Measurements from ENCODE around the gene OPN4.

OPN4 gene

DNA sequence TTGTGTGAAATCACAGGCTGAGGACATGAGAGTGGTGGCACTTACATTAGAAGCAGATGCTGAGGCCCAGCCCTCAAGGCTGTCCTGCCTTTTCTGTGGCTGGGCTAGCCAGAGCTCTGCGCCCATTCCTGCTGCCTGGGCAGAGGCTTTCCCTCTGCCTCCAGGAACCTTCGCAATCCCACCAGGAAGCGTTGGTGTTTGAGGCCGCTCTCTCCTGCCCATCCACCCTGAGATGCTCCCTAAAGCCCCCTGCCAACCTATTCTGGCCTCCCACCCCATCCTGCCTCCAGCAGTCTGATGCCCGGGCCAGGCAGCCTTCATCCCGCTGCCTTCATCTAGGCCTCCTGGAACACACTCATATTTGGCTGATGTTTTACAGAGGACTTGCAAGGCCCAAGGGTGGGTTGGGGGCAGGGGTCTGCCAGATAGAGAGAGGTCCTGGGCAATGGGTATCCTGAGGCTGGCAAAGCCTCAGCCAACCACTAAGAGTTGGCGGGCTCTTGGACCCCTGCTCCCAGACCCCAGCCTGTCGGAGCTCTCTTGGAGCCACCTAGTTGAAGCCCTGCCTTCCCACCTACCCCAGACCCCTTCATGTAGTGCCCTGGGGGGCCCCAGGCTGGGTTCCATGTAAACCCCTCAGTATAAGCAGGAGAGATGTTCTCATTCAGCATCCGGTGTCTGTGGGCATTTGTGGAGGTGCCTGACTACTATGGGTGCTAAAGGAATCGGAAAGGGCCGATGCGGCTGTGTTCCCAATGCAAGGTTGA is 46.7 kb downstream of the OPN4 start:
- DNase-seq = no peak

DNA sequence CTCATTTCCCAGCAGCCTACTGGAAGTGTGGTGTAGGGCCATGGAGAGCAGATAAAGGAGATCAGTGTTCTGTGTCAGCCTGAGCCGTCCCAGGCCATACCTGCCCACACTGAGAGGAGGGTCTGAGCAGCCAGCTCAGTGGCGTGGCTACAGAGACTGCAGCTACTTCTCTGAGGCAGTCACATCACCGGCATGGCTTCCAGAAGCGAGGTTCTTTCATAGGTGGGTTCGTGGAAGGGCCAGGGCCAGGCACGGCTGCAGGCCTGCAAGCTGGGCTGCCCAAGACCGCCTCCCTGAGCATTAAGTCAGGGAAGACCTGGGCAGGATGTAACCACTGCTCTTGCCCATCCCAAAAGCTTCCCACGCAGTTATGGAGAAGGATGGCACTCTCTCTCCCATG is 48.8 kb downstream of the OPN4 start:
- DNase-seq = no peak

DNA sequence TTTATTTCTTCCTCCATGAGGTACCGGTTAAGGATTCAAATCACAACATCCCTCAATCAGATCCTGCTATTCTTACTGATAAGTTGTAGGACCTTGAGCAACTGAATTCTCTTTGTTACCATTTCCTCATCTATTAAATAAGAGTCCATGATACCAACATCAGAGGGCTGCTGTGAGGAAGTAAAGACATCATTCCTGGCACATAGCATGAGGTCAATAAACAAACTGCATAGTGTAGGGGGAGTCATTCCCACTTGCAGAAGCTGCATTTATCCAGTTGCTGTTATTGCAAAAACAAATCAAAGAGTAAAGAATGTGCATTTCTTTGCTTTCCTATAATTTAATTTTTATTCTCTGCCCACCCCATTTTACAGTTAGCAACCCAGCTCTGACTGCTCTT is 50.8 kb downstream of the OPN4 start:
- DNase-seq = no peak

DNA sequence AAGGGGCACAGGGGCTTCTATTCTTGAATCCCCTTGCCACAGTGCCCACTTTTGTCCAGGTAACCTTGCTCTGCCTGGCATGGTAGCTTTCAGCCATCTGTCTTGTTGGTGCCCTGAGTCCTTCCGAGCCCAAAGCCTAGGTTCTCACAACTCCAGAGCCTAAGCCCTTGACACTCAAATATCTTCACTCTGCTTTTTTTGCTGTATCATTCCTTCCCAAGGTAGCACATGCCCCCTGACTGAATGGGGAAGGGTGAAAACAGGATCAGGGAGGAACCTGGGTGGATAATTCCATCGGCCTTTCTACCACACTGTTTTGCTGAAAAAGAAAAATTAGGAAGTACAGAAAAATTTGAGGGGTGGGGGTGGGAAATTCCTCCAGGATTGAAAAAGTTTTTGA is 51.6 kb downstream of the OPN4 start:
- no peak for DNase-seq

DNA sequence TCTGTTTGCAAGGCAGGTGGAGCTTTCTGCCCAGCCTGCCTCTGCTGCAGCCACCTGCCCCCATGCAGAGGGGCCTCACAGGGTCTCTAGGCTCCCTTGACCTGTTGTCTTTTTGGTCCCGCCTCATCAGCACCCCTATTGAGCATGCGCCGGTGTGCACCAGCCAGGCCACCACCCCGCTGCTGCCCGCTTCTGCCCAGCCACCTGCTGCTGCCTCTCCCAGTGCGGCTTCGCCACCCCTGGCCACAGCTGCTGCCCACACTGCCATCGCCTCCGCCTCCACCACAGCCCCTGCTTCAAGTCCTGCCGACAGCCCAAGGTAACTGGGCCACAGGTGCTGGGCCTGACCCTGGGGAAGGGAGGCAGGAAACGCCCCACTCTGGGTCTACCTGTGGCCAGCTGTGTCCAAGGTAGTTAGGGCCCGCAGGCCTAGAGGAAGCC is 52.1 kb downstream of the OPN4 start:
- no peak for DNase-seq

DNA sequence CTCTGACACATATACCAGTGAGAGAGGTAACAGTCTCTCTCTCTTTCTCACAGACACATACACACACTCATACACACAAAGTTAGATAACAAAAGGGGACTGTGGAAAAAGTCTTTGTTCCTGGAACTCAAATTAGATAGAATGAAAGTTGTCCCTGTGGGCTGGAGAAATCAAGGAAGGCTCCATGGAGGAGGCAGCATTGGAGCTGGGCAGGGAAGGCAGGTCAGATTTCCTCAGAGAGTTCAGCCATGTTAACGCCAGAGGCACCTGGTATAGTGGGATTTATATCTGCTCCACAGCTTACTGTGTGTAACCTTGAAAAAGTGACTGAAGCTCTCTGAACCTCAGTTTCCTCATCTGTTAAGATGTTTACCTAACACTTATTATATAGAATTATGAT is 52.6 kb downstream of the OPN4 start:
- DNase-seq = no peak

DNA sequence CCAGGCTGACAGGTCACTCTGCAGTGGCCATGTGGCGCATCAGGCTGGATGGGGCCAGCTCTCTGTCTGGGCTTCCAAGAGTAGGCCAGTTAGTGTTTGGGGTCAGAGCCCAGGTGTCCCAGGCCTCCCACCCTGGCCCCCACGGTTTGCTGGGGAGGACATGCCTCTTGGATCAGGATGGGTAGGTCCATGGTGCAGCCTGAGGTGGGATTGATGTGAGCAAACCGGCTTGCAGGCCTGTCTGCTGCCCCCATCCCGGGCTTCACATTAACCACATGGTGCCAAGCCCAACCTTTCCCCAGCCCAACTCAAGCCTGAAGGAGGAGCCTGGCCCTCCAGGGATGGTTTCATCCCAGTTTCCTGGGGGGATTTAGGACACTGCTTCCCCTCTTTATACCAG is 53.2 kb downstream of the OPN4 start:
- DNase-seq = no peak

DNA sequence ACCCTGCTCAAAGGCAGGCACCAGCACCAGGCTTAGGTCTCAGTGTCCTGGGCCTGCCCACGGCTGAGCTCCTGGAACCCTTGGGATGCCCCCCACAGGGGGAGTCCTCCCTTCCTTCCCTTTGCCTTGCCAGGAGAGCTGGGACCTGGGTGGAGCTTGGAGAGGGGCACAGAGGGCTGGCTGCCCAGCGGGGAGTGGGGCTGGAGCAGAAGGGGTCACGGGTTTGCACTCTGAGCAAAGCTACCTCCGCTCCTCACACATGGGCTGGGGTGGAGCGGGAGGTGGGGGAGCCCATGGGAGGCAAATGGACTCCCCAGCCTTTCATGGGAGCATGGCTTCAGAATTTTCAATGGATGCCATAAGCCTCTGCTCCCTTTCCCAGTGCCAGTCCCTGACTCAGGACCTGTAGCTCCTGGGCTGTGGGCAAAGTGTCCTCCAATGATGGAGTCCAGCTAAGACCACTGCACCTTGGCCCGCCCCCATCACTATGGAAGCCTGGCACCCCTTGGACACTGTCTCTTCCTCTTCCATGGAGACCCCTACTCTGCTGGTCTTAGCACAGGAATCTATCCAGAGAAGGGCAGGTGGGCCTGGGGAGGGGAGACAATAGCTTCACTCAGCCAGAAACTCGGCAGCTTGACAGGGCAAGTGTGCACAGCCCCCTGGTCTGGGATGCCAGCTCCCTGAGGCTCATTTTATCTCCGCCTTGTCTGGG is 53.9 kb downstream of the OPN4 start:
- no peak for DNase-seq

DNA sequence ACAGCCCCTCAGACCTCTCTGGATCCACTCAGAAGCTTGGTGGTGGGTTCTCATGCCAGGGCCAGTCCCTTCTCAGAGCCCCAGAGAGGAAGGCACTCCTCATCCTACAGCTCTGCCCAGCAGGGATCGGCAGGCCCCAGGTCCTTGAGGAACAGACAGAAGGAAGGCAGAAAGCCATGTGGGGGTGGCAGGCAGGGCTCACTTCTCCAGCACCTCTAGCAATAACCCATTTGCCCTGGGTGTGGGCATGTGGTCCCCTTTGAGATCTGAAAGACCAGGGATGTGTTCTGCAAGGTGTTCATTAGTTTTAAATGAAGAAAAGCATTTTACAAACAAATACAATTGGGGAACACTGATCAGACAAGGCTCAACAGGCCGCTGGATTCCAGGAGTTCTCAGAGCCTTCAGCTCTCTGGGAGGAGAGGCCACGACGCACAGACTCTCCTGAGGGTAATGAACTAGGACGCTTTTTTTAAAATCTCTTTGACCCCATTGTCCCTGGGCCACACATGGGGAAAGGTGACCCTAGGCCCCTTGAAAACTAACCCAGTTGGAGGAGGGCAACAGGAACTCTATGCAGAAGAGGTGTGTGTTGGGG is 54.5 kb downstream of the OPN4 start:
- no peak for DNase-seq

DNA sequence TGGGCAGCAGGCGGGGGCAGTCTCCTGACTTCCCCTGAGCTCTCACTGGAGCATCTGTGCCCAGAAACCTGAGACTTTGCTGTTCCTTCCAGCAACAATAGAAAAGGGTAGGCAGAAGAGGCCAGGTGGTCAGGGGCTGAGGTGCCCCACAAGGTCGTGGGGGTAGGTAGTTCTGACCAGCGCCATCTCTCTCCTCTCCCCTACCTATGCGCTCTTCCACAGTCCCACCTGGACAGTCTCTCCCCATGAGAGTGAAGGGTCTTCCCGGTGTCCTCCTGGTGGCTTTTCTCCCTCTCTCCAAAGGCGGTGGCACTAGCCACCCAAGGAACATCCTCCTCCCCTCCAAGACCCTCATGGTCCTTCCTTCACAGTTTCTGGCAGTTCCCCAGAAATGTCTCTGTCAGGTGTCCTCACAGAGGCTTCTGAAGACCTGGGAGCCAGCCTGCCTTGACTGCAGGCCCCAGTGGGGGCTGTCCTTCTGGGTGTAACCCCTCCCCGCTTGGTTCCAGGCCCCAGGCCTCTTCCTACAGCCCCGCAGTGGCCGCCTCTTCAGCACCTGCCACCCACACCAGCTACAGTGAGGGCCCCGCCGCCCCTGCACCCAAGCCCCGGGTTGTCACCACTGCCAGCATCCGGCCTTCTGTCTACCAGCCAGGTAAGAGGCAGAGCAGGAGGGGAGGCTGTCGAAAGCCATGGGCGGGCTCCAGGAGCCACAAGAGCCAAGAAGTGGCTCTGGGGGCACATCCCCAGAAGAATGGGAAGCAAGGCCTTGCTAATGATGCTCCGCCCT is 55.2 kb downstream of the OPN4 start:
- DNase-seq = no peak

DNA sequence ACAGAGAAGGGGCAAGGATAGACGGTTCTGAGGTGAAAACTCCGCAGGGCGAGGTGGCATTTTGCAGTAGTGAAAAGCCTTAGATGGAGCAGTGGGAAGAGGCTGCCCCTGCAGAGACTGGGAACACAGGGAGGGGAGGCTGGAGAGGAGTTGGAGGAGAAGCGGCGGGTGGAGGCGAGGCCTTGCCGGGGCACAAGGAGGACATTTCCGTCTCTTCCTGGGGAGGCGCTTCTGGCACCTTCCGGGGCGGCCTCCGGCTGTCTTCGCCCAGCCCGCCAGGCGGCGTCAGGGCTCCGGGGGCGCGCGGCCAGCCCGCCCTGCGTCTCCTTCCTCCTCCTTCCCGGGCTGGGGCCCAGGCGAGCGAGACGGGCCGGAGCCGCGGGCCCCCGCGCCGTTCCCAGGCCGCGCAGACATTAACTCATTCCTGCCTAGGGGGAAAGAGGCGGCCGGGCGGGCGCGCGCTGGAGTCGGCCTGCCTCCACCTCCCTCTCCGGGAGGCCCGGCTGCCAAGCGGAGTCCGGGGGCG is 56.7 kb downstream of the OPN4 start:
- peak; percentile 89 for DNase-seq

DNA sequence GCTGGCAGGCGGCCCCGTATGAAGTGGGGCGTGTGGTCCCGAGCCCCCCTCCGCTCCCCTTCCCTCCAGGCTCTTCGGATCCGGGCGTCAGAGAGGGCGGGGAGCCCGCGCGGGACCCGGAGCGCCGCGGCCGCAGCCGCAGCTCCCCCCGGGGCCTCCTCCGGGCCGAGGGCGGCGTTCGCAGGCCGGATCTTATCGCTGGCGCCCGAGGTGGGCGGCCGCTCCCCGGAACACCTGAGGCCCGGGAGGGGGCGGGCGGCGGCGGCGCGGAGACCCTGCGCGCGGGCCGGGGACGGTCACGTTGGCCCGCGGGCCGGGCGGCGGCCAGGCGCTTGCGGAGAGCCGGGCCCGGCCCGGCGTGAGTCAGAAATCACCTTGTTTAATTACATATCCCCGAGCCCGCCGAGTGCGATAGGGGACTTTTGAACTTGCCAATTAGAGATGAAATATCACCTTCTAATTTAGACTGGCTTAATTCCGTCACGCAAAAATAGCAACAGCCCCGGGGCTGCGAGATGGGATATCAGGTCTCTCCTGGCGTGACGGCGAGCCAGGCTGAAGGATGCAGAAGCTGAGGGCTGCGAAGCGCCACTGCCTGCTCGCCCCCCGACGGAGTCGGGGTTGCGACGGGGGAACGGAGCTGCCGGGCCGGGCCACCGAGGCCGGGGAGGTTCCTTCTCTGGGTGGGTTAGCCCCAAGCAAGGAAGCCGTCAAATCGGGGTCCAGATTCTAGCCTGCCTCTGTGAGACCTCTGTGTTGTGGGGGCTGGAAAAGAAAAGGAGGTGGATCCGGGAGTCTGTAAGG is 57.4 kb downstream of the OPN4 start:
- DNase-seq = no peak

DNA sequence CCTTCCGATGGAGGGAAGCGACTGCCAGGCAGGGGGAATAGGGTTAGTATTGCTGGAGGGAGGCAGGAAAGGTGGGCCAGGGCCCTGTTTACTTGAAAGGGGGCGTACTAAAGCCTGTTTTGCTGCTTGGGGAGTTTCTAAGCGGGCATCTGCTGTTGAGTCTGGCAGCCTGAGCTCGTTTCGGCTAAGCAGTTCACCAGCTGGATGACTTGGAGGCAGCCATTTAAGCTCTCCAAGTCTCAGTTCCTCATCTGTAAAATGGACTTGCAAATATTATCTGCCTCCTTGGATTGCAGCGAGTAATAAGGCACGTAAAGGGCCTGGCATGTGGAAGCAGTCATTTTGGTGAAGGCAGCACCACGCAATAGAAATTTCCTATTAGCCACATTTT is 58.0 kb downstream of the OPN4 start:
- no peak for DNase-seq

DNA sequence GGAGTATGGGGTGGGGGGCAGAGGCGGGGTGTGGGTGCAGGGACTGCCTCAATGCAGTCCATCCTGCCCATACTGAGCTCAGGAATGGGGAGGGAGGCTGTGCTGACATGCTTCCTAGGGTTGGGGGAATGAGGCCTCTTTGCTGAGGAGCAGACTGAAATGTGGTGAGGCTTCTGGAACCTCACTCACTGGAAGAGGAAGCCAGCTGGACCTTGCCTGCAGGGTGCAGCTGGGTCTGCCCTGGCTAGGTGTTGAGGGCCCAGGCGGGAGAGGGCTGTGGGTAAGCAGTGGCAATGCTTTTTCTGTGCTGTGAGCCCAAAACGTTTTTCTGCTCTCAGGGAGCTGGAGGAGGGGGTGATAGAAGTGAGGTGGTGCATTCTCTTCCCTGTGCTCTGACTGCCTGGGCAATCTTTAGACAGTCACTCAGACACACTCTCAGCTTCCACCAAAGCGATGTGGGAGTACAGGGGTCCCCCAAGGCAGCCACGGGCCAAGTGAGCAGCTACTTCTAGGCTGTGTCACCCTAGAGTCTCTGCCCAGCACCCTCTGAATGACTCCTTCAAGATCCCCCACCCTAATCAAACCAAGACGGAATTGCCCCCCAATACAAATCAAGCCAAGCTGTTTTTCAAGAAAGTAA is 60.9 kb downstream of the OPN4 start:
- DNase-seq = no peak

DNA sequence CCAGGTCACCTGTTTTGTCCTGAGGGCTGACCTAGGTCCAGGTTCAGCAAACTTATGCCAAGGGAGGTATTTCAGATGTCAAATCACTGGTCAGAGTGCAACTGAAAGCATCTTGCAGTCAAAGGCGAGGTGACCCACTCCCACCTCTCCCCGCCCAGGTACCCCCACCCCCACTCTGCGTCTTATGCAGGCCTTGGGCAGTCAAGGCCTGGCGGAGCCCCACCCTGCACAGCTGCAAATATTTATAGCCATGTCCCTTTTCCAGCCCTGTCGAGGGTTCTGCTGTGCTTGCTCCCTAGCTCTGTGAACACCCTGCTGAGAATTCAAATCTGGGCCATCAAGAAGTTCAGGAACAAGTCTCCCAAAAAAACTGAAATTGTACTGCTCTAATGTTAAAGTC is 61.5 kb downstream of the OPN4 start:
- DNase-seq = no peak

Data from NCI-H226 (cell line).